HEK293T (cell line): ENCODE measurements around the gene LZIC.

Experiments used
- CTCF ChIA-PET: fragments of 350-600 bp; formaldehyde crosslinking; extraction: SDS; loops from one replicate; lab custom pipeline; 2021; ENCODE audit warnings: antibody characterized with exemption, inconsistent platforms; lab: Yijun Ruan, JAX
- POLR2A ChIA-PET: fragments of 350-600 bp; formaldehyde crosslinking; extraction: SDS; loops from one replicate; lab custom pipeline; 2020; ENCODE audit warnings: antibody characterized with exemption, inconsistent platforms; lab: Yijun Ruan, JAX
- DNase-seq: peaks from one replicate; pipeline ENCODE4 v3.0.0; 2012; ENCODE audit warnings: mixed read lengths; ENCODE audit errors: extremely low spot score
- ARNT ChIP-seq: fragments of 450-650 bp; IDR thresholded peaks from 2 replicates; pipeline ENCODE4 v1.6.1; 2017; ENCODE audit warnings: mild to moderate bottlenecking
- BHLHE40 ChIP-seq: fragments of 450-650 bp; IDR thresholded peaks from 2 replicates; pipeline ENCODE4 v1.6.1; 2016; ENCODE audit warnings: mild to moderate bottlenecking, moderate library complexity, borderline replicate concordance
- CTBP1 ChIP-seq: fragments of 450-650 bp; IDR thresholded peaks from 2 replicates; pipeline ENCODE4 v1.6.1; 2016; ENCODE audit warnings: borderline replicate concordance
- ELF4 ChIP-seq: fragments of 450-650 bp; IDR thresholded peaks from 2 replicates; pipeline ENCODE4 v1.6.1; 2017; ENCODE audit warnings: antibody characterized with exemption
- FOXA1 ChIP-seq: fragments of 450-650 bp; IDR thresholded peaks from 2 replicates; pipeline ENCODE4 v1.6.1; 2016; ENCODE audit warnings: mild to moderate bottlenecking
- FOXK2 ChIP-seq: fragments of 450-650 bp; IDR thresholded peaks from 2 replicates; pipeline ENCODE4 v1.6.1; 2016; ENCODE audit warnings: mild to moderate bottlenecking
- FOXM1 ChIP-seq: fragments of 450-650 bp; IDR thresholded peaks from 2 replicates; pipeline ENCODE4 v1.6.1; 2017; ENCODE audit warnings: mild to moderate bottlenecking, borderline replicate concordance
- HDGF ChIP-seq: fragments of 450-650 bp; IDR thresholded peaks from 2 replicates; pipeline ENCODE4 v1.6.1; 2017; ENCODE audit warnings: antibody characterized with exemption, borderline replicate concordance
- L3MBTL2 ChIP-seq: fragments of 450-650 bp; conservative IDR thresholded peaks from 2 replicates; pipeline ENCODE4 v1.6.1; 2016; ENCODE audit warnings: mild to moderate bottlenecking
- LEF1 ChIP-seq: fragments of 450-650 bp; IDR thresholded peaks from 2 replicates; pipeline ENCODE4 v1.6.1; 2017; ENCODE audit warnings: mild to moderate bottlenecking, borderline replicate concordance
- NFRKB ChIP-seq: fragments of 450-650 bp; IDR thresholded peaks from 2 replicates; pipeline ENCODE4 v1.6.1; 2016; ENCODE audit warnings: mild to moderate bottlenecking, moderate library complexity
- PKNOX1 ChIP-seq: fragments of 450-650 bp; IDR thresholded peaks from 2 replicates; pipeline ENCODE4 v1.6.1; 2016
- SP1 ChIP-seq: fragments of 450-650 bp; IDR thresholded peaks from 2 replicates; pipeline ENCODE4 v1.6.1; 2017
- SUZ12 ChIP-seq: fragments of 450-650 bp; IDR thresholded peaks from 2 replicates; pipeline ENCODE4 v1.6.1; 2016; ENCODE audit warnings: mild to moderate bottlenecking
- TARDBP ChIP-seq: fragments of 450-650 bp; IDR thresholded peaks from 2 replicates; pipeline ENCODE4 v1.6.1; 2016
- ZNF384 ChIP-seq: fragments of 450-650 bp; IDR thresholded peaks from 2 replicates; pipeline ENCODE4 v1.6.1; 2016

The LZIC gene

GRCh38 chr1:9908871-9909233 is 34.3 kb downstream of the LZIC start:
- POLR2A ChIA-PET: interaction anchor here (1.0 kb wide), 1 partner anchor 35 kb away, joined by 3 read pairs; the partner anchor contains the start of genes LZIC and NMNAT1
- TF ChIP-seq HDGF: no peak
- no peak for TF ChIP-seq SP1
- no peak for TF ChIP-seq CTBP1
- no peak for TF ChIP-seq PKNOX1
- no peak for TF ChIP-seq L3MBTL2
- no peak for TF ChIP-seq LEF1
- TF ChIP-seq TARDBP: no peak
- no peak for TF ChIP-seq BHLHE40
- no peak for TF ChIP-seq NFRKB
- no peak for TF ChIP-seq FOXM1
- no peak for TF ChIP-seq FOXK2
- no peak for TF ChIP-seq ARNT
- TF ChIP-seq ELF4: no peak
- no peak for TF ChIP-seq ZNF384
- TF ChIP-seq SUZ12: no peak
- TF ChIP-seq FOXA1: no peak
- CTCF ChIA-PET: no interaction called here
- no peak for DNase-seq

- POLR2A ChIA-PET: no interaction called here
- TF ChIP-seq FOXA1 (no peak), PKNOX1 (no peak), NFRKB (no peak), L3MBTL2 (no peak), LEF1 (no peak)
- CTCF ChIA-PET: no interaction called here
- no peak for DNase-seq
These were observed 35.8 kb downstream of the LZIC start for GRCh38 chr1:9907441-9907840.

GRCh38 chr1:9906466-9906865 is 36.7 kb downstream of the LZIC start:
- CTCF ChIA-PET: interaction anchor here (0.6 kb wide), 1 partner anchor 444 kb away, joined by 3 read pairs; no protein-coding TSS in a partner anchor
- POLR2A ChIA-PET: no interaction called here
- TF ChIP-seq SP1 (no peak), LEF1 (no peak), L3MBTL2 (no peak), BHLHE40 (no peak), FOXK2 (no peak), NFRKB (no peak)
- DNase-seq: no peak

- ChIA-PET POLR2A (no interaction called here), CTCF (interaction anchor here (0.7 kb wide), 1 partner anchor 45 kb away, joined by 3 read pairs; no protein-coding TSS in a partner anchor)
- DNase-seq: no peak
- TF ChIP-seq SUZ12: no peak
- TF ChIP-seq HDGF: no peak
- no peak for TF ChIP-seq SP1
- no peak for TF ChIP-seq TARDBP
These were observed 38.2 kb downstream of the LZIC start for GRCh38 chr1:9905010-9905409.

GRCh38 chr1:9904596-9904995 is 38.6 kb downstream of the LZIC start:
- DNase-seq: no peak
- POLR2A ChIA-PET: no interaction called here
- no peak for TF ChIP-seq FOXM1
- TF ChIP-seq L3MBTL2: no peak
- no peak for TF ChIP-seq NFRKB
- TF ChIP-seq ELF4: no peak
- no peak for TF ChIP-seq FOXK2
- TF ChIP-seq BHLHE40: no peak
- no peak for TF ChIP-seq TARDBP
- no peak for TF ChIP-seq FOXA1
- TF ChIP-seq ARNT: no peak
- no peak for TF ChIP-seq ZNF384
- no peak for TF ChIP-seq LEF1
- TF ChIP-seq CTBP1: no peak
- TF ChIP-seq SP1: no peak
- TF ChIP-seq SUZ12: no peak
- no peak for TF ChIP-seq PKNOX1
- no peak for TF ChIP-seq HDGF
- CTCF ChIA-PET: interaction anchor here (0.7 kb wide), 1 partner anchor 46 kb away, joined by 3 read pairs; no protein-coding TSS in a partner anchor

- POLR2A ChIA-PET: no interaction called here
- TF ChIP-seq ZNF384: no peak
- TF ChIP-seq SP1: no peak
- TF ChIP-seq FOXM1: no peak
- no peak for TF ChIP-seq CTBP1
- no peak for TF ChIP-seq LEF1
- CTCF ChIA-PET: interaction anchor here (0.6 to 0.7 kb wide), 2 partner anchors 34 to 46 kb away, joined by 3 to 7 read pairs; no protein-coding TSS in a partner anchor
- DNase-seq: no peak
These were observed 39.2 kb downstream of the LZIC start for GRCh38 chr1:9903801-9904527.

- no peak for TF ChIP-seq L3MBTL2
- TF ChIP-seq NFRKB: no peak
- no peak for TF ChIP-seq BHLHE40
- no peak for TF ChIP-seq FOXA1
- TF ChIP-seq FOXM1: no peak
- TF ChIP-seq CTBP1: no peak
- TF ChIP-seq ELF4: no peak
- no peak for TF ChIP-seq HDGF
- TF ChIP-seq PKNOX1: no peak
- TF ChIP-seq LEF1: no peak
- TF ChIP-seq TARDBP: no peak
- TF ChIP-seq SUZ12: no peak
- TF ChIP-seq ARNT: no peak
- no peak for TF ChIP-seq SP1
- TF ChIP-seq ZNF384: no peak
- ChIA-PET POLR2A (no interaction called here), CTCF (no interaction called here)
- DNase-seq: no peak
These were observed 41.1 kb downstream of the LZIC start for GRCh38 chr1:9902060-9902452.
